ENCODE measurements around the gene TRIM40.

Gene TRIM40

DNA sequence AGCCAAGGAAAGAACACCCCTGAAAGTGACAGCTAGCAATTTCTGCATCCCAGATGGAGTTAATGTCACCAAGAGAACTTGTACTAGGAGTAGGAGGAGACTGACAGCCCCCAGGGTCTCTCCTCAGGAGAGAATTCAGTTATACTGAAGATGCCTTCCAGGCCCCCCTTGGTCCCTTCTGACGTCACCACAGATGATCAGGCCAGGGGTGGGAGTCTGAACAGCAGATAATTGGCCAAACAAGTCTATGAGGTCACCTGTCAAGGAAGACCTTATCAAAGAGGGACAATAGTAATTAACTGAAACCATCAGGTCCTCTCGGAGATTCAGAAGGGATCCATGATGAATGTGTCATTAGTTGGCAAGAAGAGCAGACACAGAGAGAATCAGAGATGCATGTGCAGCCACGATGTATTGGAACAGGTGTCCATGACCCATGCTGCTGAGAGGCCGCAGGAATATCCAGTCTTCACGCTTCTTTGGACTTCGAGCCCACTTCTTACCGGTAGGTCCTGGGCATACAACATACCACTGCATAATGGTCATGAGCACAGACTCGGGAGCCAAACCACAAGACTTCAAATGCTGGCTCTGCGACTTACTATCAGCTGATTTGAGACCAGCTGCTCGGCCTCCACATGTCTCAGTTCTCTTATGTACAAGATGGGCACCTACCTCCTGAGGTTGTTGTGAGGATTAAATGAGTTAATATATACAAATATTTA, 14.9 kb downstream of the TRIM40 start:
- DNase-seq, result no peak

GRCh38 chr6:30151580-30151979, 15.6 kb downstream of the TRIM40 start:
- no peak for DNase-seq

DNA sequence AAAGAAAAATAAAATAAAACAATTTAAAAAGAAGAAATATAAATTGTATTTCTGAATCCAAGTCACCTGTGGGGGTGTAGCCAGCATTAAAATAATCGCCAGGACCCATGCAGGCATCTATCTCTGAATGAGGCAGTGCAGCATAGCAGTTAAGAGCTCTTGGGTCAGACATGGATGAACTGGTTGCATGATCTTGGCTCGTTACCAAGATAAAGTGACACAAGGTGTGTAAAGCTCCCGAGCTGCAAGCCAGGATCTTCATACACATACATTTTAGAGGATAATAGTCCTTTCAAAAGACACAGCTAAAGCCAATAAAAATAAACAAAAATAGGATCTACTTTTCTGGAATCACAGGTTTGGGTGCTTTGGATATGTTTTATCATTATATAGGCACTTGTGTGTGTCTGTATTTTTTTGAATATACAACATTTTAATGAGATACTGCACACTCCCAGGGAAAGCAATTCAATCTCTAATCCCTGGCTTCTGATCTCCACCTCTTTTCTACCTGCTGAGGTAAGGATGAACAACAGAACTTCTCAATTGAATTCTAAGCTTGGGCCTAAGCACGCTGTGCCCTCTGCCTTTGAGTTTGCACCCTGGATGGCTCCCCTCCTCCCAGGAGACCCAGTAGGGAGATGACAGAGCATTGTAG, 16.2 kb downstream of the TRIM40 start:
- DNase-seq, result no peak

- DNase-seq, result no peak
Observed at GRCh38 chr6:30152910-30153610, 17.1 kb downstream of the TRIM40 start.

DNA sequence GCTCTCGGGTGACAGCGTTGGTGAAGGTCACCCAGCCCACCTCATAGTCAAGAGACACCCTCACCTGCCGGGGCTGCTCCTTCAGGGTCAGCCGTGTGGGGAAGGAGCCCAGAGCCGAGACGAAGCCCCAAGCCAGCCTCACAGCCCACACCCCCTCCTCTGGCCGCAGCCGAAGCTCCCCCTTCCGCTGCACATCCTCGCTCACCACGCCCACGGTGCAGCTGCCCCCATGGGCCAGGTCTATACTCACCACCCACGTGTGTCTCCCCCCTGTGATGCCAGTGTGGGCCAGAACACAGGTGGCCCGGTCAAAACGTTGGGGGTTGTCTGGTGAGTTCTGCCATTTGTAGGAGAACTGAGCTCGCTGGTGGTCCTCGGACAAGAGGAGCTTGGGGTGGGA, 18.1 kb downstream of the TRIM40 start:
- DNase-seq, result no peak

GRCh38 chr6:30154709-30155519, 19.0 kb downstream of the TRIM40 start:
- no peak for DNase-seq

DNA sequence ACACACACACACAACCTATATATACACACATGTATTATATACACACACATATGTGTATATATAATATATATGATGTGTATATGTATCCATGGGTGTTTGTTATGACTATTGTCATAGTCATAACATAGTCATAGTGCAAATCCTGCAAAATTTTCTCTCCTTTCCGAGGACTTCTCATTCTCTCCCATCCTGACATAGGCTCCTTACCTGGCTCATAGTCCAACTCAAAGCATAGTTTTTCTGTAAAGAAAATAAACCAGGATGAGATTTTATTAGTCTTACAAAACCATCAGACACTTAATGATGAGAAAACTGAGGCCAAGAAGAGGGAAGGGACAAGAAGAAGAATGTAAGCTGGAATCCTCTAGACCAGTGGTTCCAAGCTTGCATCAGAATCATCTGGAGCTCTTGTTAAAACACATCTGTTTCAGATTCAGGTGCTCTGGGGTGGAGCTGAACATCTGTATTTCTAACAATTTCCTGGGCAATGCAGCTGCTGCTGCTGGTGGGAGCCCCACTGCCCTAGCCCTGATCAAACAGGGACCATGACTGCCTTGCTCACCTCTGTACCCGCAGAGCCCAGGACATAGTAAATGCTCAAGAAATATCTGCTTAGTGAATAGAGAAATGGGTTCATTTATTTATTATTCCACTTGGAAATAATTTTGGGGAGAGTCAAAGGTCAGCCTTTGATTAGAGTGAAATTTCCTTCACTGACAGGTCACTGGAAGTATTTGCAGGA, 19.8 kb downstream of the TRIM40 start:
- no peak for DNase-seq

DNA sequence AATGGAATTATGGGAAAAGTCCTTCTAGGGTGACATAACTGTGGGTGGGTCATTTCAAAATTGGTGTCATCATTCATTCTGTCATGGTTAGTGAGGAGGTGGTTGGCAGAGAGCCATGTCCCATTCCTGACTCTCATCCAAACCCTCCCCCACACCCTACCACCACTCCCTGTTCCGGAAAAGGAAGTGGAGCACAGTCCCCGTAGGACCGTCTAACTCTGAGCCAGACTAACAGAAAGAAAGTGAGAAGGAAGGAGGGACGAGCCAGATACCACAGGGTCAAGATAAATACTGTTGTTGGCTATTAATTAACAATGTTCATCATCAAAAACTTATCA, 20.3 kb downstream of the TRIM40 start:
- DNase-seq, result no peak

GRCh38 chr6:30156774-30157173, 20.8 kb downstream of the TRIM40 start:
- DNase-seq, result no peak

DNA sequence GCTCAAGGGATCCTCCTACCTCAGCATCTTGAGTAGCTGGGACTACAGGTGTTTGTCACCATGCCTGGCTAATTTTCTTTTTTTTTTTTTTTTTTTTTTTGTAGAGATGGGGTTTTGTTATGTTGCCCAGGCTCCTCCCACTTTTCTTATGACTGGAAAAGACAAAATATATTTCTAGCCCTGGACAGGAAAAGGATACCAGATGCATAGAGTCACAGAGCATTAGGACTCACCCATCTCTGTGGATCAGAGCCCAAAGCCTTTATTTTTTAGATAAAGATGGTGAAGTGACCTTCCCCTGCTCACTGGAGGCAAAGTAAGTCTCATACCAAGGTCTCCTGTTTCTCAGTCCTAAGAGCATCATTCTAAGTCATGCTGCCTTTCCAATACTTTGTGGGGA, 21.6 kb downstream of the TRIM40 start:
- no peak for DNase-seq

DNA sequence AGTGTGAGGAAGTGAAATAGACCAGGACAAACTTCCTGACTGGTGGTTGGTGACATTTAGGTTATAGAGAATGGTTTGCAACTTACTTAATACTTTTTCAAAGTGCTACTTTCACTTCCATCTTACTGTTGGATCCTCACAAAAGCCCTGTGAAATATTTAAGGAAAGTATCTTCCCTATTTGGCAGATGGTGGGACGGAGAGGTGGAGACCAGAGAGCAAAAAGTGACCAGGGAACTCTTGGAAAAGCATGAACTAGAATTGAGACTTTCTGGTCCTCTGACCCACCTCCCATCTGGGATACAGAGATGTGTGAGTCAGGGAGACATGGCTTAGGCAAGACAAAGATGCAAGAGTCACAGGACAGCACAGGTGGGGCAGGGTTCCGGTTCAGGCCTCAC, 22.1 kb downstream of the TRIM40 start:
- no peak for DNase-seq

DNA sequence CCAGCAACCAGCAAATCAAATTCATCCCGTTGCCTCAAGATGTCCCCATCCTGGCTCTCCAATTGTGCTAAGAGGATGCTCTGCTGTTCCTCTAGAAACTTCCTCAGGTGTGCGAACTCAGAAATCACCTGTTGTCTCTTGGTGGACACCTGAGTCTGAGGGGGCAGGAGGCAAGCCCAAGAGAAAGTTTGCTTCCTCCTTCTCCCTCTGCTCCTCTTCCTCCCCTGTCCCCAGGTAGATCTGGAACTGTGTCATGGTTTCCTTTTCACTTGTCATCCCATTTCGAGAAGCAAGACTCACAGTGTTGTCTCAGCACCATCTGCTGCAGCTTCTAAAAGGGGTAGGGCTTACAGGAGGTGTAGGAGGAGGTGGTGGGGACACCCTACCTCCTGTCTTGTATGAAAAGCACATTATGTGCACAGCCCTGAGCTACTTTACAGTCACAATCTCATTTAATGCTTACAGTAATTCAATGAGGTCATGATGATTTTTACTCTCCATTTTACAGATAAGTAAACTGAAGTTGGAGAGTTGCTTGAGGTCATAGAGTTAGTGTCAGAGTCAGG, 22.6 kb downstream of the TRIM40 start:
- DNase-seq, result no peak

DNA sequence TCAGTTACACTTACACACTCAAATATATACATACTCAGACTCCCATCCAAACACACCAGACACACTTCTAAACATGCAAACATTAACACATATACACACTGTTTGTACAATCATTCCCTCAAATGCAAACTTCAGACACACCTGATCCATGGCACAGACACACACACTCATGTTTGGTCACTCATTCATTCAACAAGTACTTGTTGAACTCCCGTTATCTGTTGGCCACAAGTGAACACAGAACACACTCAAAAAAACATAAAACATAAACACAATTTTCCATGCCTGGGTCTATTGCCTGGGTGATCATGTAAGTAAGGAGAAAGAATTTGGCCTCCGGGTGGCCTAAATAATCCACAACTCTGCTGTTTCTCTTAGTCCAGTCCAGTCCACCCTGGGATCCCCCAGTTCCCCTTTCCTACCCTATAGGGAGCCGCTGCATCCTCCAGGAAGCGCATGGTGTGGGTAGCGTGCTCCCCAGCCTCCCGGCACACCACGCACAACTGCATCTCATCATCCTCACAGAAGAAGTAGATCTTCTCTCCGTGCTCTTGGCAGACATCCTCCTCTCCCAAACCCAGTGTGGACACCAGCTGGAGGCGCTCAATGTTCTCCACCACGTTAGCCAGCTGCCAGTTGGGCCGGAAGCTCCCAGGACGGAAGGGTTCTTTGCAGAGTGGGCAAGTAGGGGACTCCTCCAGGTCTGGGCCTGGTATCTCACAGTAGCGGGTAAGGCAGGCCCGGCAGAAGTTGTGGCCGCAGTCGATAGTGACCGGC, 24.3 kb downstream of the TRIM40 start:
- no peak for DNase-seq

DNA sequence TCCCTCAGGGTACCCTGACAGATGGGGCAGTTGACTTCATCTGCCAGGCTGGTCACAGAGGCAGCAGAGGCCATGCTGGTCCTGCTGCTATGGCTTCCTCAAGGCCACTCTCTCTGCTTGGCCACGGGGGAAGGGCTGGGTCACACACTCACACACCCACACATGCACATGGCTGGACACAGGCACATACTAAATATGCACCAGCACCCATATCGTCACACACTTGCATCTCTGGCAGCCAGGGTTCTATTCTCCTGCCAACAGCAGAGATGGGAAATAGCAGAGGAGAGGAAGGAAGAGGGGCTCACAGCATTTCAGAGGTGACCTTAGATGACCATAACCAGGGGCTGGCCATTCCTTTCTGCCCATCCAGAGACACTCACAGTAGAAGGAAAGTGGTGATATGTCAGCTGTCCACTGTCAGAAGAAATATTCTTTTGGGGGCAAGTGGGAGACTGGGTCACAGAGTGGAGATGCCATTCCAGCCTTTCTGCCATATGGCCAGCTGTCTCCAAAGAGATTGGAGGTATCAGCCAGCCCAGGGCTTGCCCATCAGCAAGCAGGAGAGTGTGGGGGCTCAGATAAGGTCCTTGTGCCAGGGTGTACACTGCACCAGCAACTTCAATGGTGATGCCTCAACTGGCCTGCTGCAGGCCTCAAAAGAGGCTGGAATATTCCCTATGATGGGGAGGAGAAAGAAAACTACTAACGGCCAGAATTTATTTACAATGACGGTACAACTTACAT, 25.0 kb downstream of the TRIM40 start, which contains the start of gene TRIM10:
Gene TRIM10 (minus strand): TSS at position 427 of the 747 bp plus-strand sequence. CDS start 353 bp downstream, at position 74.
- no peak for DNase-seq

DNA sequence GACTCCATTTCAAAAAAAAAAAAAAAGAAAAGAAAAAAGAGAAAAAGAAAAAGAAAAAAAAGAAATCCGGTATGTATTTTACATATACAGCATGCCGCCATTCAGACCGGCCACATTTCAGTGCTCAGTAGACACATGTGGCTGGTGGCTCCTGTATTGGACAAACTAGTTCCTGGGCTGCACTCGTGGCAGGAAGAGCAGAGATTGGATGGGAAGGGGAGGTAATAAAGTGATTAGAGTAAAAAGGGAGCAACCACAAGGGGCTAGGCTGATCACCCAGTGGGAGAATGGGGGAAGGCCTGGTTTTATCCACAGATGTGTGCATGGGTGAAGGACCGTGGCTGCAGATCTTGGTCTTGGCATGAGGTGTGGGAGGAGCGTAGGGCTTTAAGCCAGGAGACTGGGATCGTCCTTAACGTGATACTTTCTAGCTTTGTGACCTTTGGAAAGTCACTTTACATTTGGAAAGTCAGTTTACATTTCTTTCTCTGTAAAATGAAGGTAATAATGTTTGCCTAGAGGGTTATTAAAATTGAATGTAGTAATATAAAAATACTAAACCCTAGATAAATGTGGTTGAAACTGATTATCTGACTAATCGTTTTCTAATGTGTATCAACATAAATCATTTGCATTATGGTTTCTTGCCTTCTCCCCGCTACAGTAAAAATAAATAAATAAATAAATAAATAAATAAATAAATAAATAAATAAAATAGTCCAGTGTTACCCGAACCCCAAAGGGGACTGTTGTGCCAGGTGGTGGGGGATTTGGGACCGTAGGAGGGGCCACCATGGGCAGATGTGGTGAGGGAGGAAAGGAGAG, 26.5 kb downstream of the TRIM40 start:
- DNase-seq, result no peak

DNA sequence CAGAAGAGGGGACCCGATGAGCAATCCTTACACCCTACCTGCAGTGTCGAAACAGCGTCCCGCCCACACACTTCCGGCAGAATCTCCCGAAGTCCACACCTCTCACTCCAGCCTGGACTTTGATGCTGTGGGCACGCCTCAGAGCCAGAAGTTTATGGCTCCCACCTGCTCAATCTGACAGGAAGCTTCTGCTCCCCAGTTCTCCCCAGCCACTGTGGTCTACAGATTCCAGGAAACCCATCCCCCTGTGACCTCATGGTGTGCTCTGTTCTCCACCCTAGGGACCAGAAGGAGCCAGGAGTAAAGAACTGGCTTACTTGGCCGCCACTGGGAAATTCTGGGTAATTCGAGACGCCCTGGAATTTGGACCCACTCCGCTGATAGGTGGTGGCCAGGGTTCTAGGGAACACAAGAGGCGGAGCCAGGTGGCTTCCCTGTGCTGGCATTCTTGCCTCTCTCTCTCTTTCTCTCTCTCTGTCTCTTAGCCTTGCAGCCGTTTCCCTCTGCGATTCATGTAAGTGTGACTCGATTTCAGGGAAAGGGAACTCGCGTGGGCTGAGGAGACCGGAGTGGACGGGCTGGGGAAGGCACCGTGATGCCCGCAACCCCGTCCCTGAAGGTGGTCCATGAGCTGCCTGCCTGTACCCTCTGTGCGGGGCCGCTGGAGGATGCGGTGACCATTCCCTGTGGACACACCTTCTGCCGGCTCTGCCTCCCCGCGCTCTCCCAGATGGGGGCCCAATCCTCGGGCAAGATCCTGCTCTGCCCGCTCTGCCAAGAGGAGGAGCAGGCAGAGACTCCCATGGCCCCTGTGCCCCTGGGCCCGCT, 27.4 kb downstream of the TRIM40 start, which contains the start of gene TRIM15:
Gene TRIM15 (plus strand): TSS at position 457 of the 828 bp plus-strand sequence. CDS start 139 bp downstream, at position 596.
- DNase-seq, result no peak

GRCh38 chr6:30163918-30164654, 28.1 kb downstream of the TRIM40 start:
- DNase-seq, result no peak

- DNase-seq, result no peak
Observed at GRCh38 chr6:30164714-30165113, 28.8 kb downstream of the TRIM40 start.
